K562 (cell line): ENCODE measurements around the gene SYNRG. TPM values are rescaled to one million over a fixed set of nuclear protein-coding genes. Genes with fewer than 3 reads are reported as not detected.

Experiments used
- ARID3A ChIP-seq: IDR thresholded peaks from 2 replicates; pipeline ENCODE4 v1.6.1; 2012; ENCODE audit warnings: low read depth, low read length, improper control_type of control experiment, borderline replicate concordance
- ATF3 ChIP-seq, 2 experiments: fragments of 450-650 bp in 1 of 2; sonication (generic) in 1 of 2; formaldehyde crosslinking in 1 of 2; IDR thresholded peaks in 1 of 2; conservative IDR thresholded peaks in 1 of 2; 2 replicates each; pipeline versions ENCODE4 v1.6.1 to v1.8.1; 2016 to 2023; ENCODE audit warnings: mild to moderate bottlenecking in 2 of 2, moderate library complexity in 2 of 2, inconsistent platforms in 1 of 2, missing genetic modification reagents in 1 of 2
- CBX5 ChIP-seq: IDR thresholded peaks from 2 replicates; pipeline ENCODE4 v1.6.1; 2014; ENCODE audit warnings: low read depth, borderline replicate concordance
- CREB5 ChIP-seq: fragments of 250-450 bp; sonication (Bioruptor Pico); IDR thresholded peaks from 2 replicates; pipeline ENCODE4 v1.5.0; 2020; ENCODE audit warnings: mild to moderate bottlenecking
- ELF4 ChIP-seq: fragments of 450-650 bp; formaldehyde crosslinking; IDR thresholded peaks from 2 replicates; pipeline ENCODE4 v1.4.0; 2022; ENCODE audit warnings: missing genetic modification characterization
- FUS ChIP-seq: fragments of 200-400 bp; formaldehyde crosslinking; optimal IDR thresholded peaks from 2 replicates; pipeline ENCODE3; 2017; ENCODE audit warnings: low read depth, low read length
- GTF2E2 ChIP-seq: fragments of 200-800 bp; sonication (Bioruptor generic); IDR thresholded peaks from 2 replicates; pipeline ENCODE4 v1.6.1; 2016; ENCODE audit warnings: missing genetic modification characterization, missing compliant biosample characterization
- MBD2 ChIP-seq: sonication (generic); IDR thresholded peaks from 2 replicates; pipeline ENCODE4 v1.6.1; 2016; ENCODE audit warnings: low read depth, borderline replicate concordance
- NCOA1 ChIP-seq: fragments of 450-650 bp; IDR thresholded peaks from 2 replicates; pipeline ENCODE4 v1.6.1; 2016; ENCODE audit warnings: low read depth
- POLR2AphosphoS5 ChIP-seq: IDR thresholded peaks from 2 replicates; pipeline ENCODE4 v1.6.1; 2011; ENCODE audit warnings: mild to moderate bottlenecking, low read depth, low read length, moderate library complexity; ENCODE audit not compliant: control insufficient read depth, insufficient read depth
- POLR3A ChIP-seq: IDR thresholded peaks from 2 replicates; pipeline ENCODE4 v1.6.1; 2011; ENCODE audit warnings: borderline replicate concordance, mild to moderate bottlenecking, moderate library complexity; ENCODE audit not compliant: insufficient read length, insufficient read depth; ENCODE audit errors: extremely low read depth
- RNF2 ChIP-seq: sonication (generic); IDR thresholded peaks from 2 replicates; pipeline ENCODE4 v1.6.1; 2016
- TFE3 ChIP-seq: fragments of 450-650 bp; formaldehyde crosslinking; IDR thresholded peaks from 2 replicates; pipeline ENCODE4 v1.4.0; 2020; ENCODE audit warnings: mild to moderate bottlenecking, mixed read lengths
- THRAP3 ChIP-seq: fragments of 450-650 bp; IDR thresholded peaks from 2 replicates; pipeline ENCODE4 v1.6.1; 2016; ENCODE audit warnings: mild to moderate bottlenecking, inconsistent platforms, borderline replicate concordance
- ZEB2 ChIP-seq: fragments of 450-650 bp; IDR thresholded peaks from 2 replicates; pipeline ENCODE4 v1.6.1; 2016
- ZNF184 ChIP-seq: sonication (generic); formaldehyde crosslinking; IDR thresholded peaks from 2 replicates; pipeline ENCODE4 v1.5.0; 2020; ENCODE audit warnings: missing genetic modification reagents
- ZNF23 ChIP-seq: fragments of 250-450 bp; sonication (Bioruptor Pico); IDR thresholded peaks from 2 replicates; pipeline ENCODE4 v1.4.0; 2020; ENCODE audit warnings: mild to moderate bottlenecking
- ZNF408 ChIP-seq: fragments of 250-450 bp; sonication (Bioruptor Pico); IDR thresholded peaks from 2 replicates; pipeline ENCODE4 v1.4.0; 2020; ENCODE audit warnings: low read depth, mild to moderate bottlenecking, moderate library complexity
- ZNF584 ChIP-seq: fragments of 200-800 bp; sonication (Bioruptor generic); IDR thresholded peaks from 2 replicates; pipeline ENCODE4 v1.6.1; 2016; ENCODE audit warnings: low read depth, mild to moderate bottlenecking, missing genetic modification characterization, missing compliant biosample characterization
- polyA plus RNA-seq, 8 experiments: library from polyadenylated mRNA; depleted of rRNA in 4 of 8; stranded (reverse) in 5 of 8; unstranded in 3 of 8; fragments of >200 nt; fragmentation: Nextera tagmentation in 2 of 8; fragmentation: Illumina TruSeq in 1 of 8; extraction: Ambion mirVana in 2 of 8; extraction: Trizol in 1 of 8; gene quantifications; 2 replicates each; pipeline versions ENCODE4 v1.2.1 to v1.2.3, GENCODE V29; 2011 to 2014; ENCODE audit warnings: inconsistent platforms in 1 of 8, missing spikeins in 1 of 8
- total RNA-seq, 7 experiments: library from RNA; depleted of rRNA in 6 of 7; stranded (reverse); fragments of >200 nt in 6 of 7; fragmentation: Illumina TruSeq in 2 of 7; extraction: Trizol in 2 of 7; gene quantifications; 2 replicates each; pipeline versions ENCODE4 v1.2.1 to v1.2.3, GENCODE V29; 2011 to 2021; ENCODE audit warnings: low replicate concordance in 1 of 7
- TF ChIP-seq, protein P1 (sequence below): fragments of 250-450 bp; sonication (Bioruptor Pico); IDR thresholded peaks from 2 replicates; pipeline ENCODE4 v1.4.0; 2020; ENCODE audit warnings: mild to moderate bottlenecking, moderate library complexity, borderline replicate concordance

Gene SYNRG
- total and polyA plus RNA-seq, 9 of the 15 experiments (the other 6 are each of a cell fraction or from before 2014, with no cell fraction given) = 2.9 to 28.2 (median 15.1) TPM

DNA sequence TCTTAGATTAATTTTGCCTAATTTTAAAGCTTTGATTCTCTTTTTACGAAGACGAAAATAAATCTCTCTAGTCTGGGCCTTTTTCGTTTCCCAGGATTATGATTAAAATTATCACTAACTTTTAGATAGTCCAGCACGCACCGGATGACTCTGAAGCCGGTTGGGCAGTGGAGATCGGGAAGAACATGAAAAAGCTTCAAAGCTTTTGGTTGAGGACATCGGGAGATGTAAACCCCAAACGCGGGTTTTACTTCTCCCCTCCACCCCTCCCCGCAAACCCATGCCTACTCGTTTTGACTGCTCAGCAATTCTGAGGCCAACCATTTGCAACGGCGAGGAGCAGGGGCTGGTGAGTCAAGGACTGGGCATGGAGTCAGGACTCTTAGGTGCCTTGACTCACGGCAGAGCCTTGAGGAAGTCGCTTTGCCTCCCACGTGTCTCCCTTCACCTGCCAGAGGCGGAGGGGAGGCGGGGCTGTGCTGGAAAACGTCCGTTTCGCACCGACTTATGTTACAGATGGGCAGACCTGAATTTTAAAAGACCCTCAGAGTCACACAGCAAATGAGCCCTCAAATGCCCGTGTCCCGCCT lies 120.5 kb downstream of the SYNRG start (continued):
- TF ChIP-seq ARID3A = no peak
- TF ChIP-seq FUS = no peak
- TF ChIP-seq TFE3 (CRISPR knock-in tag) = no peak
- TF ChIP-seq, protein P1, sequence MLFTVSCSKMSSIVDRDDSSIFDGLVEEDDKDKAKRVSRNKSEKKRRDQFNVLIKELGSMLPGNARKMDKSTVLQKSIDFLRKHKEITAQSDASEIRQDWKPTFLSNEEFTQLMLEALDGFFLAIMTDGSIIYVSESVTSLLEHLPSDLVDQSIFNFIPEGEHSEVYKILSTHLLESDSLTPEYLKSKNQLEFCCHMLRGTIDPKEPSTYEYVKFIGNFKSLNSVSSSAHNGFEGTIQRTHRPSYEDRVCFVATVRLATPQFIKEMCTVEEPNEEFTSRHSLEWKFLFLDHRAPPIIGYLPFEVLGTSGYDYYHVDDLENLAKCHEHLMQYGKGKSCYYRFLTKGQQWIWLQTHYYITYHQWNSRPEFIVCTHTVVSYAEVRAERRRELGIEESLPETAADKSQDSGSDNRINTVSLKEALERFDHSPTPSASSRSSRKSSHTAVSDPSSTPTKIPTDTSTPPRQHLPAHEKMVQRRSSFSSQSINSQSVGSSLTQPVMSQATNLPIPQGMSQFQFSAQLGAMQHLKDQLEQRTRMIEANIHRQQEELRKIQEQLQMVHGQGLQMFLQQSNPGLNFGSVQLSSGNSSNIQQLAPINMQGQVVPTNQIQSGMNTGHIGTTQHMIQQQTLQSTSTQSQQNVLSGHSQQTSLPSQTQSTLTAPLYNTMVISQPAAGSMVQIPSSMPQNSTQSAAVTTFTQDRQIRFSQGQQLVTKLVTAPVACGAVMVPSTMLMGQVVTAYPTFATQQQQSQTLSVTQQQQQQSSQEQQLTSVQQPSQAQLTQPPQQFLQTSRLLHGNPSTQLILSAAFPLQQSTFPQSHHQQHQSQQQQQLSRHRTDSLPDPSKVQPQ (CRISPR knock-in tag) = no peak
- TF ChIP-seq GTF2E2 (tag) = 0 out of 2 replicates have a peak, but pooled peaks have one; percentile 27
- TF ChIP-seq ZEB2 = no peak
- TF ChIP-seq ZNF408 = no peak
- TF ChIP-seq CBX5 = no peak
- no peak for TF ChIP-seq POLR2AphosphoS5
- TF ChIP-seq ZNF23 (CRISPR knock-in tag) = no peak
- no peak for TF ChIP-seq NCOA1
- no peak for TF ChIP-seq ZNF184 (CRISPR knock-in tag)
- no peak for TF ChIP-seq MBD2
- no peak for TF ChIP-seq ZNF584 (CRISPR knock-in tag)
- no peak for TF ChIP-seq POLR3A
- no peak for TF ChIP-seq RNF2
- no peak for TF ChIP-seq ELF4 (CRISPR knock-in tag)
- TF ChIP-seq CREB5 (CRISPR knock-in tag) = no peak
- TF ChIP-seq THRAP3 = no peak
- no peak for TF ChIP-seq ATF3 (IDR thresholded peaks at IDR 0.05)
- TF ChIP-seq ATF3 (CRISPR knock-in tag; conservative IDR thresholded peaks at IDR 0.05) = no peak
